Testis (tissue), 2 donors: Measurements from ENCODE around the gene GPATCH11.

Experiments used
- CTCF ChIP-seq, 3 experiments: fragments of 450-650 bp in 2 of 3; fragments of 200-600 bp in 1 of 3; sonication (generic) in 1 of 3; IDR thresholded peaks; one replicate each; pipeline ENCODE4 v1.5.1; 2016 to 2019; ENCODE audit warnings: antibody characterized with exemption in 3 of 3, mild to moderate bottlenecking in 2 of 3, moderate library complexity in 1 of 3
- POLR2A ChIP-seq: fragments of 450-650 bp; IDR thresholded peaks from one replicate; pipeline ENCODE4 v1.6.1; 2017; ENCODE audit warnings: antibody characterized with exemption, mild to moderate bottlenecking, moderate library complexity

GRCh38 chr2:37091873-37092272 is 7.6 kb downstream of the GPATCH11 start:
- TF ChIP-seq CTCF (IDR thresholded peaks at IDR 0.05) (no peak), POLR2A (no peak)
